ENCODE data around the gene PPOX. TPM values are rescaled to one million over a fixed set of nuclear protein-coding genes. Genes with fewer than 3 reads are reported as not detected.

Gene PPOX
- total RNA-seq, 2 experiments from 2014 or later = 42.0 to 45.5 TPM

DNA sequence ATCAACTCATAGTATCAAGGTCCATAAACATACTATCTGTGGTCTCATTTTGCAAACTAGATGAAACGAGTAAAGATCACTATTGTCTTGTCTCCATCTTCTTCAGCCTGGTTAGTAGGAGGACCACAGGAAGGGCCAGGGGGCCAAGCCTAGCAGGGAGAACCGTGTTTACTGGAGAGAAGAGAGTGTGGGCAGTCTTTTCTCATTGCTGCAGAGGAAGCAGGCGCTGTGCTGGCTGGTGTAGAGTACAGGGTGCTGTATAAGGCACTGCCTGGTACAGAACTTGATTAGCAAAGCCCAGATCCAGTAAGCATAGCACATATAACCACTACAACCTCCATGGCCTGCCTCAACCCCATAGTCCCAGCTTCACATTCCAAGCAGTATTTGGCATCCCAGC lies 21.1 kb downstream of the PPOX start:
- no peak overlapping the region for H3K4me2 ChIP-seq (ENCODE audit: low read length)

DNA sequence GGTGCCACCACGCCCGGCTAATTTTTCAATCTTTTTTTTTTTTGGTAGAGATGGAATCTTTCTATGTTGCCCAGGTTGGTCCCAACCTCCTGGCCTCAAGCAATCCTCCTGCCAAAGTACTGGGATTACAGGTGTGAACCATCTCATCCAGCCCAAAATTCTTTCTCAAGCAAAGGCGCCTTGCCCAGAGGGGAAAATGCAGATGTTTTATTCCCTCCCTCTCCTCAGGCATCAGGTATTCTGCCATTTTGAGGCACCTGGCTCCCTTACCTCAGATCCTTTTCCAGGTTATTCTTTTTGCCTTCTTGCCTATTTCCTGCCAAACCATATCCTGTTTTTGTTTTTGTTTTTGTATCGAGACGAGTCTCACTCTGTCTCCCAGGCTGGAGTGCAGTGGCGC lies 22.2 kb downstream of the PPOX start:
- POLR2A ChIA-PET = interaction anchor here (0.6 to 3.5 kb wide), 2 partner anchors 13 to 22 kb away, joined by 3 to 17 read pairs; partner anchors contain the start of genes NDUFS2 and PPOX
- DNase-seq (ENCODE audit: low spot score) = no peak
- no peaks in the 10 kb centered on the region for H4K20me1 ChIP-seq (ENCODE audit: insufficient read depth, low read length)
- H3K9me2 ChIP-seq (ENCODE audit: insufficient read depth, low read length) = no peaks in the 10 kb centered on the region
- no peaks in the 10 kb centered on the region for H3K36me3 ChIP-seq (ENCODE audit: insufficient read depth, low read length)
- H2AFZ ChIP-seq (ENCODE audit: low read length) = no peak overlapping the region
- CTCF ChIA-PET (ENCODE audit: unreplicated experiment) = no interaction called here
- intact Hi-C loops (cut with micrococcal nuclease; ENCODE audit: unreplicated experiment) = no loop called here
- H3K79me2 ChIP-seq (ENCODE audit: insufficient read depth, low read depth, low read length) = no peaks in the 10 kb centered on the region
- H3K9me3 ChIP-seq (ENCODE audit: low read length) = no peaks in the 10 kb centered on the region
- no peak overlapping the region for H3K27ac ChIP-seq (ENCODE audit: low read depth, low read length, poor library complexity, severe bottlenecking)
- H3K4me1 ChIP-seq (ENCODE audit: insufficient read depth, low read length, poor library complexity, severe bottlenecking) = peaks cover 54% of the 10 kb centered on the region
- no peak overlapping the region for H3K4me3 ChIP-seq (ENCODE audit: low read depth, low read length, poor library complexity, severe bottlenecking)
- no peak for TF ChIP-seq EZH2phosphoT487 (IDR thresholded peaks at IDR 0.05; ENCODE audit: borderline replicate concordance, low read depth, low read length)
- TF ChIP-seq, protein P1, sequence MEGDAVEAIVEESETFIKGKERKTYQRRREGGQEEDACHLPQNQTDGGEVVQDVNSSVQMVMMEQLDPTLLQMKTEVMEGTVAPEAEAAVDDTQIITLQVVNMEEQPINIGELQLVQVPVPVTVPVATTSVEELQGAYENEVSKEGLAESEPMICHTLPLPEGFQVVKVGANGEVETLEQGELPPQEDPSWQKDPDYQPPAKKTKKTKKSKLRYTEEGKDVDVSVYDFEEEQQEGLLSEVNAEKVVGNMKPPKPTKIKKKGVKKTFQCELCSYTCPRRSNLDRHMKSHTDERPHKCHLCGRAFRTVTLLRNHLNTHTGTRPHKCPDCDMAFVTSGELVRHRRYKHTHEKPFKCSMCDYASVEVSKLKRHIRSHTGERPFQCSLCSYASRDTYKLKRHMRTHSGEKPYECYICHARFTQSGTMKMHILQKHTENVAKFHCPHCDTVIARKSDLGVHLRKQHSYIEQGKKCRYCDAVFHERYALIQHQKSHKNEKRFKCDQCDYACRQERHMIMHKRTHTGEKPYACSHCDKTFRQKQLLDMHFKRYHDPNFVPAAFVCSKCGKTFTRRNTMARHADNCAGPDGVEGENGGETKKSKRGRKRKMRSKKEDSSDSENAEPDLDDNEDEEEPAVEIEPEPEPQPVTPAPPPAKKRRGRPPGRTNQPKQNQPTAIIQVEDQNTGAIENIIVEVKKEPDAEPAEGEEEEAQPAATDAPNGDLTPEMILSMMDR (conservative IDR thresholded peaks at IDR 0.05; ENCODE audit: low read length) = no peak
- no peak overlapping the region for H3K4me2 ChIP-seq (ENCODE audit: low read length)
- no TSS peak for BruUV-seq (replicated peaks)

More for the DNA sequence above, 21.1 kb downstream of the PPOX start:
- Histone ChIP-seq H3K4me1 (ENCODE audit: insufficient read depth, low read length, poor library complexity, severe bottlenecking) (peaks cover 57% of the 10 kb centered on the region), H3K27ac (ENCODE audit: low read depth, low read length, poor library complexity, severe bottlenecking) (peak overlapping the region; percentile 92), H3K9me2 (ENCODE audit: insufficient read depth, low read length) (no peaks in the 10 kb centered on the region), H3K36me3 (ENCODE audit: insufficient read depth, low read length) (no peaks in the 10 kb centered on the region), H3K79me2 (ENCODE audit: insufficient read depth, low read depth, low read length) (no peaks in the 10 kb centered on the region), H2AFZ (ENCODE audit: low read length) (peak overlapping the region; percentile 68; the same call in 1 of the 2 replicates), H3K9me3 (ENCODE audit: low read length) (no peaks in the 10 kb centered on the region), H3K4me3 (ENCODE audit: low read depth, low read length, poor library complexity, severe bottlenecking) (no peak overlapping the region), H4K20me1 (ENCODE audit: insufficient read depth, low read length) (no peaks in the 10 kb centered on the region)
- no peak for DNase-seq (ENCODE audit: low spot score)
- TF ChIP-seq EZH2phosphoT487 (IDR thresholded peaks at IDR 0.05; ENCODE audit: borderline replicate concordance, low read depth, low read length) = no peak
- TF ChIP-seq, protein P1 (conservative IDR thresholded peaks at IDR 0.05; ENCODE audit: low read length) = no peak
- POLR2A ChIA-PET = interaction anchor here (0.7 to 3.5 kb wide), 5 partner anchors 15 to 38 kb away, joined by 3 to 17 read pairs (median 6); partner anchors contain the start of genes NDUFS2, TOMM40L and UFC1
- intact Hi-C loops (cut with micrococcal nuclease; ENCODE audit: unreplicated experiment) = no loop called here
- BruUV-seq (replicated peaks) = no TSS peak
- CTCF ChIA-PET (ENCODE audit: unreplicated experiment) = no interaction called here

DNA sequence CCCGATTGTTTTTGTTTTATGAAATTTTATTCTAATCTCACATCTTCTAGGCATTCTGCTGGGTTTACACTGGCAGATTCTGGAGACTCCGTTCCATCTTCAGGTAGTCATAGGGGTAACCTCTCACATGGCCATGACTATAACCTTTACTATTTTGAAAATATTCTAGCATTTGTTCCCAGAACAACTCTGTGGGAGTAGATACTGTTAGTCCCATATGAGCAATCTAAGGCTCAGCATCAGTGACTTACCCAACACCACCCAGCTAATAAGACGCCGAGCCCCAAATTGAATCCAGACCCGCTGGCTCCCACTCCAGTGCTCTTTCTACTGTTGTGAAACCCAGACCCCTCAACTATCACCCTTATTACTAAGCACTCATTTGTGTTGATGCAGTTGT lies 22.8 kb downstream of the PPOX start:
- POLR2A ChIA-PET = no interaction called here
- TF ChIP-seq, protein P1 (conservative IDR thresholded peaks at IDR 0.05; ENCODE audit: low read length) = no peak
- TF ChIP-seq EZH2phosphoT487 (IDR thresholded peaks at IDR 0.05; ENCODE audit: borderline replicate concordance, low read depth, low read length) = no peak
- no peak for DNase-seq (ENCODE audit: low spot score)

More for the DNA sequence above, 22.8 kb downstream of the PPOX start:
- intact Hi-C loops (cut with micrococcal nuclease; ENCODE audit: unreplicated experiment) = no loop called here
- Histone ChIP-seq H2AFZ (ENCODE audit: low read length) (no peak overlapping the region), H3K4me3 (ENCODE audit: low read depth, low read length, poor library complexity, severe bottlenecking) (no peak overlapping the region), H3K4me1 (ENCODE audit: insufficient read depth, low read length, poor library complexity, severe bottlenecking) (peaks cover 48% of the 10 kb centered on the region), H3K36me3 (ENCODE audit: insufficient read depth, low read length) (no peaks in the 10 kb centered on the region), H4K20me1 (ENCODE audit: insufficient read depth, low read length) (no peaks in the 10 kb centered on the region), H3K9me2 (ENCODE audit: insufficient read depth, low read length) (no peaks in the 10 kb centered on the region), H3K4me2 (ENCODE audit: low read length) (no peak overlapping the region), H3K9me3 (ENCODE audit: low read length) (no peaks in the 10 kb centered on the region), H3K79me2 (ENCODE audit: insufficient read depth, low read depth, low read length) (no peaks in the 10 kb centered on the region), H3K27ac (ENCODE audit: low read depth, low read length, poor library complexity, severe bottlenecking) (no peak overlapping the region)
- CTCF ChIA-PET (ENCODE audit: unreplicated experiment) = no interaction called here
- no TSS peak for BruUV-seq (replicated peaks)
